Stimulated activated CD4-positive, alpha-beta T cell treated with anti-CD3 and anti-CD28 coated beads, Interleukin-15, amount 100 ng/mL, for 1 hour (primary cell): ENCODE data around the gene ANKRD10.

Experiments used
- DNase-seq, 2 donors: peaks; one replicate each; pipeline ENCODE4 v3.0.0-alpha.2; 2020; ENCODE audit warnings: low read depth in 1 of 2, low spot score in 1 of 2

ANKRD10 gene

DNA sequence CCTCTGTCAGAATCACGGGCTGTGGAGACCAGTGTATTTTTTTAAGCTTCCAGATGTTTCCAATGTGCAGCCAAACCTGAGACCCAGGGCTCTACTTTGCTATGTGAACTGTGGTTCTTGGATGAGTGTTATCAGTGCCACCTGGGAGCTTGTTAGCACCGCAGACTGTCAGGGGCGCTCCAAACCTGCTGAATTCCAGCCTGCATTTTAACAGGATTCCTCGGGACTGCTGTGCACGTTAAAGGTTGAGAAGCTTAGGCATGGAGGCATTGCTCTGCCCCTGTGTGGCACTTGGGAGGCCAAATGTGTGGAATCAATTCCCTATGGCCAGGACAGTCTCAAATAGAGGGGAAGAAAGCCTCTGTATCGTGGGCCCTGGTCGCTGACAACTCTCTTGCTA, 80.3 kb downstream of the ANKRD10 start:
- no peak for DNase-seq

DNA sequence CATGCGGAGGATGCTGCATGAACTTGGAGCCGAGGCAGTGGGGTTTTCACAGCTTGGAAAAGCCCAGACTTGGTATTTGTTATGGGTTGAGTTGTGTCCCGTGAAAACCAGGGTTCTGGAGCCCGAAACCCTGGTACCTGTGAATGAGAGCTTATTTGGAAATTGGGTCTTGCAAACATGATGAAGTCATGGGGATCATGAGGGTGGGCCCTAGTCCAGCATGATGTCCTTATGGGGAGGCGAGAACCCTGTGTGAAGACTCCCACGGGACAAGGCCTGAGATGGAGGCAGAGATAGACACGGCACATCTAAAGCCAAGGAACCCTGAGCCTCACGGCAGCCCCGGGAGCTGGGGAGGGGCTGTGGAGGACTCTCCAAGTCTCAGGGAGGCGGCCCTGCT, 82.3 kb downstream of the ANKRD10 start:
- no peak for DNase-seq

DNA sequence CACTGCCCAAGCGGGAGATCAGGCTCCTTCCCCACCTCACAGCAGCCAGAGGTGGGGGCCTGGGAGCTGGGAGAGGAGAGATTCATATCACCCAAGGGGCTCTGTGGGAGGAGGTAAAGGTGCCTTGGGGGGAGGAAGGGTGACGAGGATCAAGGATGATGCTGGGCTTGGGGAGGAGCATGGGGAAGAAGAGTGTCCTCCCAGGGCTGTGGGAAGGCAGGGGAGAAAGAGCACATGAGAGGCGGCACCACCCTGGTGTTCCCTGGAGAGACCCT, 82.7 kb downstream of the ANKRD10 start:
- DNase-seq: no peak

DNA sequence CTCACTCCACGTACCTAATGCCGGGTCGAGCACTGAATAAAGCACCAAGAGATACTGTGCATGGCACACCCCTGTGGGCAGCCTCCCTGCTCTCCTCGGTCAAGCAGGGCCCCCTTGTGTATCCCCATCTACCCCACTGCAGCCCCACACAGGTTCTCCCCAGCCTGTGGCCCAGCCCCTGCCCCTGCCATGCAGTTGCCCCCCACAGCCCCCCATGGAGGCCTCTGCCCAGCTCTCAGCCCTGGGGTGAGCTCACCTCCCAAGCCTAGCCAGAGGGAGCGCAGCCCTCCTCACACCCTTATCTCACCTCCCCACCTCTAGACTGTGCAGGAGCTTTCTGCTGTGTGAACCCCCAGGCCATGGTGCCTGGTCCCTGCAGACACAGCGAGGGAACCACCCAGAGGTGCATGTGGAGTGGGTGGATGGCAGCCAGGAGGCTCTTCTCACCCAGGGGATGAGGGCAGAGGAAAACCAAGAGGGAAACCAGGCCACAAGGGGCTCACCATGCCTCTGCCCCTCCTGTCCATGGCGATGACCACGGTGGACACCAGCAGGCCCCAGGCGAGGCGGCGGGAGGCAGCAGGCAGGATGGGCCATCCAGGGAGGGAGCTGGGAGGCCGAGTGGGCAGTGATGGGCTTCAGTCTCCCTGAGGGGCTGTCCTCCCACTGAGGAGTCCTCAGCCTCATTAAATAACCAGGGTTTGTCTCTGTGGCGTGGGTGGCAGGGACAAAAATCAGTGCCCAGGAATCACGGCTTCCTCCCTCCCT, 83.2 kb downstream of the ANKRD10 start:
- no peak for DNase-seq

DNA sequence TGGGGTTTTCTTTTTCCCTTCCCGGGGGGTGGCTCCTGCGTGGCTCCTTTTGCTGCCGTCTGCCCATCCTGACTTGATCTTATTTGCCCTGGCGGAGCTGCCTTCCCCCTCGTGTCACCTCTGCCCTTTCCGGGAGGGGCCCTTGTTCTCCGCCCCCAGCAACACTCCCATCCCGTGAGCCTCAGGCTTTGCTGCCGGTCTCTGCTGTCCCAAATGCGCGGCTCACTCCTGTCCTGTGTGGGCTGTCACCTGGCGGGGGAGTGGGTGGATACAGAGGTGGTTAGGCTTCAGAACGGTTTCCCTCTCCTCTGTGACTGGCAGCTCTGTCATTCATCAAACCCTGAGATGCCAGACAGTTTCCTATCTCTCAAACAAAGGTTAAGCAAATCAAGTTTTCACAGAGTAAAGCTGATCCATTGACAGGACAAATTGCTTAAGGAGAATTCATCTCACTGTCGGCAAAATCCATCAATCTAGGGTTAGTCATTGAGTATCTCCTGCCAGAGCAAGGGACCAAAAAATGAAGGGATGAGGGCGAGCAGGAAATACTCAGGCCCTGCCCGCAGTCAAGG, 84.0 kb downstream of the ANKRD10 start:
- no peak for DNase-seq

DNA sequence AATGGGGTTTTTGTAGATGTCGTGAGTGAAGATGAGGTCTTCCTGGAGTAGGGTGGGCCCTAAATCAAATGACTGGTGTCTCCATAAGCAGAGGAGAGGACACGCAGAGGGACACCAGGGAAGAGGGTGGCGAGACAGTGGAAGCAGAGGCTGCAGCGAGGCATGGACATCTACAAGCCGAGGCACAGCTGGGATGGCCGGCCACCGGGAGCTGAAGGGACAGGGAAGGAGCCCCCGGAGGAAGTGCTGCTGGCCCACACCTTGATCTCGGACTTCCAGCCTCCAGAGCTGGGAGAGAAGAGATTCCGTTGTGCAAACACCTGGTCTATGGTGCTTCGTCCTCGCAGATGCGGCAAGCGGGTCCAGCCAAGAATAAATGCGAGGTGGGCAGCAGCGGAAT, 84.5 kb downstream of the ANKRD10 start:
- no peak for DNase-seq

DNA sequence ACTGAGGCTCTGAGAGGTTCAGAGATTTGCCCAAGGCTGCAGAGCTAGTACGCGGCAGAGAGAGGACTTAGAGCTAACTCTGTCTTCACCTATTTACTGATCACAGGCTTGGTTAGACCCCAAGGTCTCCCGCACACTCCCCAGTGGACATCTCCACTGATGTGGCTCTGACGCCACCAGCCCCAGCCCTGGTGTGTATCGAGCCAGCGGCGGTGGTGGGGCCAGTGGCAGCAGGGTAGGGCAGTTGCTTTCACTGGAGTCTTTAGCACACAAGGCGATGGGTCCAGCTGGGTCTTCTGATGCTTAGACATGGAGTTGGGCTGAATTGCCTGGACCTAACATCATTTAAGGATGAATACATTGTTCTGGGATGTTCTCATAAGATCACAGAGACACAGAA, 85.4 kb downstream of the ANKRD10 start:
- DNase-seq: no peak

DNA sequence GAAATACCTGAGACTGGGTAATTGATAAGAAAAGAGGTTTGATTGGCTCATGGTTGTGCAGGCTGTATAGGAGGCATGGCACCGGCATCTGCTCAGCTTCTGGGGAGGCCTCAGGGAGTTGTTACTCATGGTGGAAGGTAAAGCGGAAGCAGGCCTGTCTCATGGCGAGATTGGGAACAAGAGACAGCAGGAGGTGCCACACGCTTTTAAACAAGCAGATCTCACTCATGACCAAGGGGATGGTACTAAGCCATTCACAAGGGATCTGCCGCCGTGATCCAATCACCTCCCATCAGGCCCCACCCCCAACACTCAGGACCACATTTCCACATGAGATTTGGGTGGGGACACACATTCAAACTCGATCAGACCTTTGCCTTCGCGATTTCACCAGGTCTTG, 86.2 kb downstream of the ANKRD10 start:
- DNase-seq: no peak
